SKM-1 treated with dmso at 0.1 percent for 144 hours (cell line): ENCODE measurements around the gene DRAP1.
"Not testable (repeated sequence)": the region's sequence is repeated elsewhere in the genome, so short reads cannot be mapped to it uniquely, and the experiment has no call there.

Source experiments
- DNase-seq: peaks from one replicate; lab custom pipeline; 2025; ENCODE audit not compliant: unreplicated experiment; lab: John Stamatoyannopoulos, UW

Gene DRAP1

GRCh38 chr11:65886826-65887722 is 32.2 kb upstream of the DRAP1 start:
- DNase-seq = no peak

GRCh38 chr11:65887723-65888162 is 31.5 kb upstream of the DRAP1 start:
- DNase-seq = no peak

GRCh38 chr11:65888163-65888814 is 30.9 kb upstream of the DRAP1 start, which contains the start of gene FIBP:
Gene FIBP (minus strand): TSS chr11:65888471. CDS start chr11:65888418, 53 bp downstream.
- peak; percentile 96 for DNase-seq

DNA sequence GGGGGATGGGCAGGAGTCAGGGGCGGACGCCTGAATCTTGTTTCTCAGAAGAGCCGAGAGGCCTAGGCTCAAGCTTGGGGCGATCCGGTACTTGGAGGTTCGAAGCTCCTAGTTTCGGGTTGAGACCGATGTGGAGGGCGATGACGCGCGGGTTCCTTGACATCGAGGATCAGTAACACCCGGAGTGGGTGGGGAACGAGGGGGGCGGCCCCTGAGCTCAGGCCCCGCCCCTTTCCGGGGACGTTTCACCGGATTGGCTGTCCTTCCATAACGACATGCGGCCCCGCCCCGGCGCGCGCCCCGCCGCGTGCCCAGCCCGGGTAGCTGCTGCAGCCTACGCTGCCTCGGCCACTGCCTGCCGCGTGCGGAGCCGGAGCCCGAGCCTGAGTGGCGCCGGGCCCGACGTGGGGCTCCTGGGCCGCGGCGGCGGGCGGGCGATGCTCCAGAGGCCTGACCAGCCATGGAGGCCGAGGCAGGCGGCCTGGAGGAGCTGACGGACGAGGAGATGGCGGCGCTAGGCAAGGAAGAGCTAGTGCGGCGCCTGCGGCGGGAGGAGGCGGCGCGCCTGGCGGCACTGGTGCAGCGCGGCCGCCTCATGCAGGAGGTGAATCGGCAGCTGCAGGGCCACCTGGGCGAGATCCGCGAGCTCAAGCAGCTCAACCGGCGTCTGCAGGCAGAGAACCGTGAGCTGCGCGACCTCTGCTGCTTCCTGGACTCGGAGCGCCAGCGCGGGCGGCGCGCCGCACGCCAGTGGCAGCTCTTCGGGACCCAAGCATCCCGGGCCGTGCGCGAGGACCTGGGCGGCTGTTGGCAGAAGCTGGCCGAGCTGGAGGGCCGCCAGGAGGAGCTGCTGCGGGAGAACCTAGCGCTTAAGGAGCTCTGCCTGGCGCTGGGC is 28.7 kb upstream of the DRAP1 start, which contains the start of gene CCDC85B:
Gene CCDC85B (plus strand): TSS at position 350 of the 895 bp plus-strand sequence. CDS start 111 bp downstream, at position 461.
- peak; percentile 89 for DNase-seq

- DNase-seq = no peak
These were observed 27.7 kb upstream of the DRAP1 start for GRCh38 chr11:65891219-65892136.

DNA sequence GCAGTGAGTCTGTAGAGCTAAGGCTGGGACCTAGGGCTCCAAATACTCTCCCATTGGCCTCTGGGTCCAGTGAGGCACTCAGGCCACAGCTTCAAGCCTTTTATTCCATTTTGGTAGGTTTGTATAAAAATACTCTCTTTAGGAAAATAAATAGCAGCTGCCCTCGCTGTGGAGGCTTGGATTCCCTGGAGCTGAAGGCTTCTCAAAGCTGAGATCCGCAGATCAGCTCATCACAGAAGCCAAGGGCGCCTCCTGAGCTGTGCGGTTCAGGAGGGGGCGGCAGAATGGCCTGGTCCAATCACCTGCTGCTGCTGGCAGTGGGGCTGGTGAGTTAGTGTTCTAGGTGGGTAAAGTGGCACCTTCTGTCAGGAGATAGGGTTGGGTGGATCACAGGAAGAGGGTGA is 27.1 kb upstream of the DRAP1 start:
- DNase-seq = not testable (repeated sequence)

DNA sequence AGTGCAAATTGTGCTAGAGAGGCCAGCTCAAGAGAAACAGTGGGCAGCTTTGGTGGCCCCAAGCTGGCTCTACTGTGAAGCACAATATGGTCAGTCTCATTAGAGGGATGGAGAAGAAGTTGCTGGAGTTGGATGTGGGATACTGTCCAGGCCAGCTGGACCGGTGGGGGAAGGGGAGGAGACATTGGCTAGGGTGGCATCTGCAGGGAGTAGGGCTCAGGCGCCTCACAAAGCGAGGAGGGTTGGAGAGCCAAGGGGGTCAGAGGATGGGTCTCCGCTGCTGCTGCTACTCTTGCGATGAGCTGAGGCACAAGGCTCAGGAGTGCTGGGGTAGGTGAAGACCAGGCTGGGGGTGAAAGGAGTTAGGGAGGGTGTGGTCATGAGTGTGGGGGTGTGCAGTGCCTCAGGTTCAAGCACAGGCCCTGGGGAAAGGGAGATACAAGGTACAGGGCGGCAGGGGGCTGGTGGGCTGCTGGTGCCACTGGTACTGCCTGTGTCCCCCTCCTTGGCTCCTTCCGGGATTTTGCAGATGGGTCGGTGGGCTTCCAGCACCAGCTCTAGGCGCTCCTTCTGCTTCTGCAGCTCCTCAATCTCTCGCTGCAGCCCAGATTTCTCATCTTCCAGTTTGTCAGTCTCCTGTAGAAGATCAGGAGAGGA is 26.4 kb upstream of the DRAP1 start:
- DNase-seq = no peak

DNA sequence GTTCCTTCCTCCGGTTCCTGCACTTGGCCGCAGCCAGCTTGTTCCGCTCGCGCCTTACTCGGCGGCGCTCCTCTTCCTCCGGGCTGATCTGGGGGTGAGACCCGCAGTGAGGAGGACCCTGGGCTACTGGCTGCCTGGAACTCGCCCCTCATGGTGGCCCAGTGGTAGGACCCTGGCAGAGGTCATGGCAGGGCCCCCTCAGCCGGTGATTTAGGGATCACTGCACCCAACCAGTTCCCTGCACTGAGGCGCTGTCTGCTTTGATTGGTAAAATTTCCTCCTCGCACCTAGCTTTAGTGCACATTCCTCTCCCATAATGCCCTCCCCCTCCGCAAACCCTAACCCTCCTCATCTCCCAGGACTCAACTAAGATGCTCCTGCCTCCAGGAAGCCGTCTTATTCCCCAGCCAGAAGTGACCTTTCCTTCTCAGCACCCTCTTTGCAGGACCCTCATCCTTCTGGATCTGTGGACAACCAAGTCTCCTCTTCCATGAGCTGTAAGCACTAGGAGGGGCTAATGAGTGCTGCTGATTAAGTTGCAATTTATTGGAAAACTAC is 25.1 kb upstream of the DRAP1 start:
- no peak for DNase-seq

DNA sequence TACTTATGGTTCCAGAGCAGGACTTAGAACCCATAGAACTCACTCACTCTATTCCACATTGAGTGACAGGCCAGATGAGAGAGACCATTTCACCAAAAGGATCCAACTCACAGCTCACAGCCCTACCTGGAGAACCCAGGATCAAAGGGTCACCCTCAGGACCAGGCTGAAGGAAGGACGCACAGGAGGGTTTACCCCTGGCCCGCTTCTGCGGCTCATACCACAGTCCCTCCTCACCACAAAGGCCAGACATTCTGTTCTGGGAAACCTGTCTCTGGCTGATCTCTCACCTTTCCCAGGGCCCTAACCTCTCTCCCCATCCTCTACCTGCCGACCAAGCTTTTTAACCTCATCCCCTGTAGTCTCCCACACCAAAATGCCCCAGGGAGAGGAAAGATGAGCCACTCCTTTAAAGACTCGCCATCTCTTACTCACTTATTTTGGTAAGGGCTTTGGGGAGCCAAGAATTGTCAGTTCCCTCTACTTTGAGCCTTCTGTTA is 23.7 kb upstream of the DRAP1 start:
- DNase-seq = no peak

GRCh38 chr11:65896034-65896999 is 22.9 kb upstream of the DRAP1 start:
- DNase-seq = no peak

DNA sequence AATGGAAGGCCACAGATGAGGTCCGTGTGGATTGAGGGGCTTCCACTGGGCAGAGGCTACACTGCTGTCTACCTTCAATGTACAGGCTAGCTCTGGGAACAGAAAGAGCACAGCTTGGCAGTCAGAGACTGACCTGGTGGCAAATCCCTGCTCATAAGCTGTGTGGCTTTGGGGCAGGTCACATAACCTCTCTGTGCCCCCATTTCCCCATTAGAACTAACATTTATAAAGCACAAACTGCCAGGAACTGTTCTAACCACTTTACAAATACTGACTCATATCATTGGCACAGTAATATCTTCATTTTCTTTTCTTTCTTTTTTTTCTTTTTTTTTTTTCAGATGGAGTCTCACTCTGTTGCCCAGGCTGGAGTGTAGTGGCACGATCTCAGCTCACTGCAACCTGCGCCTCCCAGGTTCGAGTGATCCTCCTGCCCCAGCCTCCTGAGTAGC is 22.2 kb upstream of the DRAP1 start:
- DNase-seq = no peak

DNA sequence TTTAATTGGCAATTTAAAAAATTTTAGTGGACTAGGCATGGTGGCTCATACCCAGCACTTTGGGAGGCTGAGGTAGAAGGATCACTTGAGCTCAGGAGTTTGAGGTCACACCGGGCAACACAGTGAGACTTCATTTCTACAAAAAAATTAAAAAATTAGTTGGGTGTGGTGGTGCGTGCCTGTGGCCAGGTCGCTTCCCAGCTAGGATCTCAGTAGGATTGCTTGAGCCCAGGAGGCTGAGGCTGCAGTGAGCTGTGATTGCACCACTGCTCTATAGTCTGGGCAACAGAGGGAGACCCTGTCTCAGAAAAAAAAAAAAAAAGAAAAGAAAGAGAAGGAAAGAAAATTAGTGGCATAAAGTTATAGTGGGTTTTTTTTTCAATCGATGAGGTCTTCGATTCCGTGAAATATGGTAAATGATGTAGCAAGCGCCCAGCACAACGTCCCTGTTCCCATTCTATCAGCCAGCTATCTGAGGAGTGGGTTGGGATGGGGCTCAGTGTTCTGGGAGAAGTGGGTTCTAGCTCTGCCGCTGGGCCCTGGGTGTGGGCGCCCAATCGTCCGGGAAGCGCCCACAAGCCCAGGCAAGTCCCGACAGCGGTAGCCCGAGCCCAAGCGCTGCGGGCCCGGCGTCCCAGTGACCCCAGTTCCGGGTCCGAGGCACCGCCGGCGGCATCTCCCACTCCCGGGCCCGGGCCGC is 20.4 kb upstream of the DRAP1 start:
- peak; percentile 34 for DNase-seq

DNA sequence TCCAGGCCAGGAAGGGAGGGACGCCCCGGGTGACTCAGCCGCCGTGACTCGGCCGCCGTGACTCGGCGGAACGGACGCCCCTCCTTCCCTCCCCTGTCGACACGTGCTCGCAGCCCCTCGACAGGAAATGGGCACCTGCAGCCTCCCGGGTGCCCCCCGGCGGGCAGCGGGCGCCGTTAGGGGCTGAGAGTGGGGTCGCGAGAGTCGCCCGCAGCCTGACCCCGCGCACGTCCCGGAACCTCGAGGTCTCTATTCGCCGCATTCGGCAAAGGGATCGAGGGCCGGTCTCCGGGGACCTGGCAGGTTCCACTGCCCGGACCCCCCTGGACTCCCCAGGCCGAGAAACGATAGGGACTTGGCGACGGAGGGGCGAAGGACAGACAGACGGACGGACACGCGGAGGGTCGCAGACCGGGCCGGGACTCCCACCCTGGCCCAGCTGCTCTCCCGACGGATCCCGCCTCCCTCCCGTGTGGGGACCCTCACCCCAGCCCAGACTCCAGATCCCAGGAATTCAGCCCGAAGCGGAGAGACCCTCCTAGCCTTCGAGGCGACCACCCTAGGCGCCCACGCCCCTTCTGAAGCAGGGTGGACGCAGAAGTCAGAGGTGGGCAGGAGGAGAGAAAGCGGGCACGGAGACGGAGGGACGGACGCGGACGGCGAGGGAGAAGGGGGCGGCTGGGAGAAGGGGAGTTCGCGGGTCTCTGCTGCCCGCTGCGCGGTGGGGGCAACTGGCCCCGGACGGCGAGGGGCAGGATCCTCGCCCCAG is 19.7 kb upstream of the DRAP1 start:
- DNase-seq = no peak

DNA sequence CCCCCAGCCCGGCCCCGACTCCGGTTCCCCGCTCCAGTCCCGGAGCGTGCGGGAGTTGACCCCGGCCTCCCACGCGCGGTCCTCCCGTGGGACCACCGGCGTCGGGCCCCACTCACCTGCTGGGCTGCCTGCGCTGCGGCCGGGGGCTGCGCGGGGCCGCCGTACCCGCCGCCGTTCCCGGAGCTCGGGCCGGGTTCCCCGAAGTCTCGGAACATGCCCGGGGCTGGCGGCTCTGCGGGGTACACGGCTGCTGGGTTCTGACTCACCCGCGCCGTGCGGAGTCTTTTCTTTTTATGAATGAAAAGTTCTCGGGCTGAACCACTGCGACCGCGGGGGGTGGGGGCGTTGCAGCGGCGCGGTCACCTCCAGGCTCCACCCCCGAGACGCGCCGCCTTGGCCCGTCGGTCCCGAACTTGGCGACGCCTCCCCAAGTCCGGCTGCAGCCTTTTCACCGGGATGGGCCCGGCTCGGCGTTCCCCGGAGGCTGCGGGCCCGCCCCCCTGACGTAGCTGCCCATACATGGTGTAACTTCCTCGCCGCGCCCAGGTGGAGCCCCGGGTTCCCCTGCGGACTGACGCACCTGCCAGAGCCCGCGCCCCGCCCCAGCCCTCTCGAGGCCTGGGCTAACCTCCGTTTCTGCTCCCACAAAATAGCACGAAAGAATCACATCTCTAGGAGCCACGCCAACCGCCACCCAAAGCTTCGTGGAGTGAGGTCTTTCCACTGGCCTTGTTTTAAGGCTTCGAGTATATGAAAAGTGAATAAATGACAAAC is 18.9 kb upstream of the DRAP1 start, which contains the start of gene FOSL1:
Gene FOSL1 (minus strand): TSS at position 264 of the 774 bp plus-strand sequence. CDS start 49 bp downstream, at position 215.
- peak; percentile 83 for DNase-seq

- DNase-seq = no peak
These were observed 18.4 kb upstream of the DRAP1 start for GRCh38 chr11:65900899-65901180.

DNA sequence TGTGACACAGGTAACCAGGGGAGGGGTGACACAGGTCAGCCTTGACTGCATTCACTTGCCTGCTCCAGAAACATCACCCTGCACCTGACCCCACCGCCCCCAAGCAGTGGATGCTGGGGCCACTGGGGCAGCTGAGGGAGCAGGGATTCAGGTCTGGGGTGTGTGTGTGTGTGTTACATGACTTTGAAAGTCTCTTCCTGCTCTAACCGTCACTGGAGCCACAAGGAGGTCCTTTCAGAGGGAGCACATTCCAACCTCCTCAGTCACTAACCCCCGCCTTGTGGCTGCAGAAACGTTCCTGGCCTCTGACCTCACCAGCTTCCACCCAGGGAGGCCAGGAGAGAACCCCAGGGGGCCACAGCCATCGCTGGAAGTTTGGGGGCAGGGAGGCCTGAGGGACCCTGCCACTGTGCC is 16.2 kb upstream of the DRAP1 start:
- DNase-seq = no peak
